ENCODE measurements around the gene SHC2.
"Not testable (repeated sequence)": the region's sequence is repeated elsewhere in the genome, so short reads cannot be mapped to it uniquely, and the experiment has no call there.

Gene SHC2

GRCh38 chr19:444677-445210 is 16.1 kb downstream of the SHC2 start:
- DNase-seq = no peak

DNA sequence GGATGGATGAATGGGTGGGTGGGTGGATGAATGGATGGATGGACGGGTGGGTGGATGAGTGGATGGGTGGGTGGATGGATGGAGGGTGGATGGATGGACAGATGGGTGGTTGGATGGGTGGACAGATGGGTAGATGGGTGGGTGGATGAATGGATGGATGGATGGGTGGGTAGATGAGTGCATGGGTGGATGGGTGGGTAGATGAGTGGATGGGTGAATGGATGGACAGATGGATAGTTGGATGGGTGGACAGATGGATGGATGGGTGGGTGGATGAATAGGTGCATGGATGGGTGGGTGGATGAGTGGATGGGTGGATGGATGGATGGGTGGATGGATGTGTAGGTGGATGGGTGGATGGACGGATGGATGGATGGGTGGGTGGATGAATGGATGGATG is 17.8 kb downstream of the SHC2 start:
- no peak for DNase-seq

GRCh38 chr19:442085-442484 is 18.7 kb downstream of the SHC2 start:
- no peak for DNase-seq

DNA sequence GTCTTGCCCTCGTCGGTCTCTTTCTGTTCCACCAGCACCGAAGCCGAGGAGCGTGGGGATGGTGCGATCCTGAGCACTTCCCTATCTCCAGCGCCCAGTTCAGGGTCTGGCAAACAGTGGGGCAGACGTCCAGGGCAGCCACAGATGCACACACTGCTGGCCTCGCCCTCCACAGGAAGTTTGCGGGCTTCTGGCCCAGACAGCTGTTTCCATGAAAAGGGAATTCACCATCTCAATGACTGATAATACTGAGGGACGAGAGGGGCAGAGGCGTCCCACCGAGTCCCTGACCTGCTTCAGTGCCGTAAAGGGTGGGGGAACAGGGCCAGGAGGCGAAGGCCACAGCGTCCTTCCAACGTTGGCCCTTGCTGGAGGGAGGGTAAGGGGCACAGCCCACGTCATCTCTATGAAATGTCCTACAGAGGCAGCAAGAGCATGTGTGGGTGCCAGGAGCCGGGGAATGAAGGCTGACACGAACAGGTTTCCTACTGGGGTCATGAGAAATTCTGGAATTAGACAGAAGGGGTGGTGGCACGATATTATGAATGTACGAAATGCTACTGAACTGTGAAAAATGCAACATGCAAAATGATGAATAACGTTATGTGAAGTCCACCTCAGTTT is 19.5 kb downstream of the SHC2 start:
- DNase-seq = no peak

DNA sequence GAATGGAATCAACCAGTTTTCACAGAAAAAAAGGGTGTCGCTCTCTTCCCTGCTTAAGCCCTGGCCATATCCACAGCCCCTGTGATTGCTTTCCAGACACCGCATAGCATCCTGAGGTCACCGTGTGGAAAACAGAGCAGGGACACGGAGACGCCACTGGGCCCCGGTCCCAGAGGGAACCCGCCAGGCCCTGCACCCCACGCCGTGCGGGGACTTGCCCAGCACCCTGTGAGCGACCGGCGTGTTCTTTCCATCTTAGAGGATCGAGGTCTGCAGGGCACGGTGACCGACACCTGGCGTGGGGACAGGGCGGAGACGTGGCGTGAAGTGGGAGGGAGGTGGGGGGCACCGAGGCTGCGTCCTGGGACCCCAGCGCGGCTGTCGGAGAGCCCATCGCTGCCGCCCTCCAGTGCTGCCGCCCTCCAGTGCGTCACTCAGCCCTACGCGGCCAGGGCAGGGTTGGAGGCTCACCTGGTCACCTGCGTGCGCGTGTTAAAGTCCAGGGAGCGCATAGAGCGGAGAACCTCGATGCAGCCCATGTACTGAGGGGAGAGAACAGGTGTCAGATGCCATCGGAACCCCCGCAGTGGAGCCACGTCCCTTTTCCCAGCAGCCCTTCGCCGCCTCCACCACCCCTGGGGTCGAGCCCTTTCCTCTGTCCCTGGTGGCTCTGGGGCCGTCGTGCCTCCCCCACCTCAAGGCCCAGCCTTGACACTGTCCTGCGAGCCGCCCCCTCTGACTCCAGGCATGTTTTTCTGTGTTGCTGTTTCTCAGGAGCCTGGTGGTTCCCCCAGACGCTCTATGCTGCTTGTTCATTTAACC is 20.2 kb downstream of the SHC2 start:
- DNase-seq = no peak

DNA sequence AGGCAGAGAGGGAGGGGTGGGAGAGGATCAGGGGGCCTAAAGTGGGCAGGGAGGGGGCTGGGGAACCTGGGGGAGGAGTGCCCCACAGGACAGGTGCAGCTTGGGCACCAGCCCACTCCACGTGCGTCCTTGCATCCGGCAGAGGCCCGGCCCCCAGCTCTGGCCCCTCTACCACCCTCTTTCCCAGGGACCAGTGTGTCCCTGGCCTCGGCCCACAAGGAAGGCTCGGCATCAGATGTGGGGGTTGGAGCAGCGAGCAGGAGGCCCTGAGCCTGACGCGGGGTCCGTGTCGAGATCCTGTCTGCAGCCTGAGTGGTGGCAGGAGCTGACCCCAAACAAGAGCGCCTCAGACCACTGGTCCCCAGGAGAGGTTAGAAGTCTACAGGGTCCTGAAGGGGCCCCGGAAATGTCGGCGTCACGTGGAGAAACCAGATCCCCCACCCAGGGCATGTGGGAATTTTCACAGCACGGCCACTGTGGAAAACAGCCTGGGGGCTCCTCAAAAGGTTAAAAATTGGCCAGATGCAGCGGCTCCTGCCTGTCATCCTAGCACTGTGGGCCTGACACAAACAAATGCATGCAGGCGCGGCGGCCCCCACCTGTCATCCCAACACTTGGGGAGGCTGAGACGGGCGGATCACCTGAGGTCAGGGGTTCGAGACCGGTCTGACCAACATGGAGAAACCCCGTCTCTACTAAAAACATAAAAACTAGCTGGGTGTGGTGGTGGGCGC is 21.5 kb downstream of the SHC2 start:
- no peak for DNase-seq

GRCh38 chr19:438416-438958 is 22.3 kb downstream of the SHC2 start:
- no peak for DNase-seq

DNA sequence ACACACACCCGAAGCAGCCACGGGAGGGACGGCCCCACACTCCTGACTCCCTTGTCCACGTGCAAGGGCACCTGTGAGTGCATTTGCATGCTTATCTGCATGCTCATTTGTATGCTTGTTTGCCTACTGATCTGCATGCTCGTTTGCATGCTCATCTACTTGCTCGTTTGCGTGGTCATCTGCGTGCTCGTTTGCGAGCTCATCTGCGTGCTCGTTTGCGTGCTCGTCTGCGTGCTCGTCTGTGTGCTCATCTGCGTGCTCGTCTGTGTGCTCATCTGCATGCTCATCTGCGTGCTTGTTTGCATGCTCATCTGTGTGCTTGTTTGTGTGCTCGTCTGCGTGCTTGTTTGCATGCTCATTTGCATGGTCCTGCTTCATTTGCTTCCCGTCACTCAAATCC is 23.8 kb downstream of the SHC2 start:
- no peak for DNase-seq

DNA sequence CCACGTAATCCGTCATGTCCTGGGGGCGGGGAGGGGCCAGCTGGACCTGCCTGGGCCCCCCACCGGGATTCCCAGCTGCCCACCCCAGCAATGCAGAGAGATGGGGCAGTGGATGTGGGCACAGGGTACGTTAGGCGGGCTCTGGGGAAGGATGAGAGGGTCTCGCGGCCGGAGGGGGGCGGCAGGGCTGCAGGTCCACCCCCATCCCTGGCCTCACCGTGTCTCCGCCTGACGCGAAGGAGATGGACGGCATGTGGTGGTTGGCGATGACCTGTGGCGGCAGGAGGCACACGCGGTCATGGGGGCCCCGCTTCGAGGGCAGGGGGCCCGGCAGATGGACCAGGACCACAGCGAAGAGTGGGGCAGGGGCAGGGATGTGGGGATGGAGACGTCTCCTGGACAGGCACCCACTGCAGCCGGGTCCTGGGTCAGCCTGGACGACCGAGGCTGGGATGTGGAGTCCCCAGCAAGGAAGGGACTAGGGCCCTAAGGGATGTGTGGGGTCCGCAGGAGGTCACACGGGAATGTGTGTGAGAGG is 24.4 kb downstream of the SHC2 start:
- DNase-seq = no peak

DNA sequence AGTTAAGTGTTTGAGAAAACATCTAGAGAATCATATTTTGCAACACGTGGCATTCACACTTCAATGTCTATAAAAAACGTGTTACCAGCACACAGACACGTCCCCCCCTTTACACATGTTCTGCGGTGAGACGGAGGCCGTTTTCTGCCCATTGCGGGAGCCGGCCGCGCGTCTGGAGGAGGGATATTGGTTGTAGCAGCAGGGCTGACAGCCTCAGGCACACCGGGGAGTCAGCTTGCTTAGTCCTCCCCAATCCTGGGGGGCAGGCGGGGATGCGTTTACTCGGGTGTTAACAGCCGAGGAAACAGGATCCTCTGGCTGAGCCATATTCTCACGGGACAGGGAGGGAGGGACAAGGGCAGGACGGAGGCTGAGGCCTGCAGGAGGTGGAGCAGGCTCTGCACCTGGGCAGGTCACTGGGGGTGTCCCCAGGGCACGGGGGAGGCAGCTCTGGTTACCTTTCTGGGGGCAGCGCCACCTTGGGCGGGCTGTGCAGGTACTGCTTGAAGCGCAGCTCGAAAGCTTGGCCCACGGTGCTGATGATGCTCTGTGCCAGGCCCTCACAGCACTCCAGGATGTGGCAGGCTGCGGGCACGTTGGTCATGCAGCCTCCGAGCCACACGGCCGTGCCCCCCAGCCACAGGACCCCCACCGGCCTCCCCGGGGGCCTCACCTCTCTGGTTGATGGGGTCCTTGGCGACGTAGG is 25.0 kb downstream of the SHC2 start:
- DNase-seq = no peak

DNA sequence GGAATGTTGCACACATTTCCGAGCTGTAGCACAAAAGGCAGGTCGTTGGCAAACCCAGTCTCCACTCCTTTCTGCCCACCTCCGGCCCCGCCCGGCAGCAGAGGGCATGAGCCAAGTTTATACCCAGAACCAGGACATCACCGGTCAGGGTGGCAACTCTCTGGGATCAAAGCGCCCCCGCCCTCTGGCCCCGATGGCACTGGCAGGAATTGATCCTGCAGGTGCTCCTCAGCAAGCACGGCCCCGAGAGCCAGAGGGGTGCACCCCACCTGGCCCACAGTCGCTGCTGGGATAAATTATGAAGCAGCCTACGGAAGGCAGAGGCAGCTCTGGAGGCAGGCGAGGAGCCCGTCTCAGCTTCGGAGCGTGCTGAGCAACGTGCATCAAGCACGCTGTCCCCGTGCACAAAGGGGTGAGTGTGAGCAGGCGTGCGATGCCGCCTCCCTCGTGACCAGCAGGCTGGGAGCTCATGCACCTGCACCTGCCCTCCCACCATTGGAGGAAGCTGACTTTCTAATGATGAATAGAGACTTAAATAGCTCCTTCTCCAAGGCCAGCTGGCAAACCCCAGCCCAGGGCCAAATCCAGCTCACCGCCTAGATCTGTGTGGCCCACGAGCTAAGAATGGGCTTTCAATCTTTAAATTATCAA is 25.7 kb downstream of the SHC2 start:
- DNase-seq = no peak

GRCh38 chr19:434152-434960 is 26.5 kb downstream of the SHC2 start:
- DNase-seq = no peak

DNA sequence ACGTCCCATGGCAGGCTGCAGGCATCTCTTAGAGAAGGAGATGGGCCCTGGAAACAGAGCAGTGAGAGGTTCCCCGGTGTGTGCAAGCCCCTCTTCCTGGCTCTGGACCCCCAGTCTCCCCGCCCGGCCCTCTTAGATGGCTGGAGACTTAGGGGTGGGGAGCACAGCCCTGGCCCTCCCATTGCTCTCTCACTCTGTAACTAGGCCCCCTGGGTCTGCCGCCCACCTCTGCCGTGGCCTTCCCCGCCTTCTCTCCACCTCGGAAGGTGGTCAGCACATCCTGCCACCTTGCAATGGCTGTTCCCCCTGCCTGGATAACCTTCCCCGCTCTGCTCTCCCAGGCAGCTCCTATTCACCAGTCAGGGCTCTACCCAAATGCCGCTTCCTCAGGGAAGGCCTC is 30.1 kb downstream of the SHC2 start:
- DNase-seq = no peak

GRCh38 chr19:428149-428548 is 32.7 kb downstream of the SHC2 start:
- no peak for DNase-seq

DNA sequence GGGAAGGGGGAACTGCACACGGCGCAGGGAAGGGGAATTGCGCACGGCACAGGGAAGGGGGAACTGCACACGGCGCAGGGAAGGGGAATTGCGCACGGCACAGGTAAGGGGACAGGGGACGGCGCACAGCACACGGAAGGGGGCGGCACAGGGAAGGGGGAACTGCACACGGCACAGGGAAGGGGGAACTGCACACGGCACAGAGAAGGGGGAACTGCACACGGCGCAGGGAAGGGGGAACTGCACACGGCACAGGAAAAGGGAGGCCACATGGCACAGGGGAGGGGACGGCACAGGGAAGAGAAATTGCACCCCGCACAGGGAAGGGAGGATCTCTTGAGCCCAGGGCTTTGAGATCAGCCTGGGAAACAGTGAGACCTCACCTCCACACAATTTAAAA is 33.2 kb downstream of the SHC2 start:
- DNase-seq = not testable (repeated sequence)

DNA sequence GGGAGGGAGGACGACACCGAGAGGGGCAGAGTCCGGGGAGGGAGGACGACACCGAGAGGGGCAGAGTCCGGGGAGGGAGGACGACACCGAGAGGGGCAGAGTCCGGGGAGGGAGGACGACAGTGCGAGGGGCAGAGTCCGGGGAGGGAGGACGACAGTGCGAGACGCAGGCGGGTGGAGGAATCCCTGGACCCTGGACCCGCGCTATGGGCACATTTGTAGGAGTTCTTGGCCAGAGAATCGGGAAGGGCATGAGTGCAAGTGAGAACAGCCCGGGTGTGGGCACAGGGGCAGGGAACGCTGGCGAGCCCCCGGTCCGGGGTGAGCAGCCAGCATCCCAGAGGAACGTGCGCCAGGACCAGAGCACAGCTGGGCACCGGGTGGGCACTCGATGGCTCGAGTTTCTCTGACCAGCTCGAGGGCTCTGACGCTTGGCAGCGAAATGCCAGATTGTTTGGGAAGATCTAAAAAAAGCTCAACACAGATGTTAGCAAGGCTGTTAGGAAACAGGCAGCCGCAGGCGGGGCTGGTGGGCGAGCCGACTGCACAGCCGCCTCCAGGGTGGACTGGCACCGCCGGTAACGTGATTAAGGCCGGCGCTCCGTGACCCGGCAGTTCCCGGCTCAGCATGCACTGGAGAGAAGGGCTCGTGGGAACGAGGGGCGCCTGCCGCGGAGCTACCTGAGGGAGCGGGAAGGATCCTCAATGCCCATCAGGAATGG is 33.9 kb downstream of the SHC2 start:
- DNase-seq = no peak

- DNase-seq = no peak
These were observed 35.8 kb downstream of the SHC2 start for GRCh38 chr19:425056-425455.

- no peak for DNase-seq
These were observed 36.3 kb downstream of the SHC2 start for GRCh38 chr19:424546-424945.

GRCh38 chr19:423691-424466 is 37.0 kb downstream of the SHC2 start:
- DNase-seq = no peak

- DNase-seq = not testable (repeated sequence)
These were observed 38.0 kb downstream of the SHC2 start for GRCh38 chr19:422917-423226.
